Keratinocyte (primary cell): ENCODE data around the gene NAXE. TPM values are rescaled to one million over a fixed set of nuclear protein-coding genes. Genes with fewer than 3 reads are reported as not detected.

Source experiments
- DNase-seq: peaks from one replicate; pipeline ENCODE4 v3.0.0-alpha.2; 2011; ENCODE audit warnings: low read depth, missing footprints, low spot score
- FAIRE-seq: peaks from 2 replicates; lab custom pipeline; 2011; peaks lifted over from hg19 to GRCh38; lab: Jason Lieb, UNC
- H2AFZ ChIP-seq: 2 replicates; pipeline ENCODE4 v1.6.0; 2012; ENCODE audit warnings: low read length, control low read depth, inconsistent platforms; ENCODE audit not compliant: control insufficient read depth
- H3K27ac ChIP-seq: 2 replicates; pipeline ENCODE4 v1.5.1; 2011; ENCODE audit warnings: low read length; ENCODE audit not compliant: control insufficient read depth, insufficient read depth
- H3K27me3 ChIP-seq: 3 replicates; pipeline ENCODE4 v1.6.0; 2011; ENCODE audit warnings: low read length; ENCODE audit not compliant: control insufficient read depth, insufficient read depth; ENCODE audit errors: extremely low read depth
- H3K36me3 ChIP-seq, 2 experiments: 2 replicates in 1 of 2; 3 replicates in 1 of 2; pipeline ENCODE4 v1.5.1; 2011; ENCODE audit warnings: low read length in 2 of 2, mild to moderate bottlenecking in 1 of 2; ENCODE audit not compliant: control insufficient read depth in 2 of 2, insufficient read depth in 2 of 2; ENCODE audit errors: extremely low read depth in 1 of 2
- H3K4me1 ChIP-seq: 3 replicates; pipeline ENCODE4 v1.5.1; 2011; ENCODE audit warnings: low read length; ENCODE audit not compliant: control insufficient read depth, insufficient read depth; ENCODE audit errors: extremely low read depth
- H3K4me2 ChIP-seq: 3 replicates; pipeline ENCODE4 v1.6.0; 2011; ENCODE audit warnings: low read depth, low read length; ENCODE audit not compliant: control insufficient read depth, insufficient read depth; ENCODE audit errors: extremely low read depth
- H3K4me3 ChIP-seq, 3 experiments: fragments of 200-600 bp in 1 of 3; sonication (generic) in 1 of 3; 2 replicates in 2 of 3; 3 replicates in 1 of 3; pipeline ENCODE4 v1.5.1; 2011 to 2016; ENCODE audit warnings: low read length in 3 of 3, mild to moderate bottlenecking in 3 of 3, control low read depth in 2 of 3, inconsistent platforms in 1 of 3, low read depth in 1 of 3, mixed read lengths in 1 of 3, mixed run types in 1 of 3, moderate library complexity in 1 of 3; ENCODE audit not compliant: control insufficient read depth in 2 of 3, insufficient read depth in 2 of 3; ENCODE audit errors: extremely low read depth in 1 of 3
- H3K79me2 ChIP-seq: 2 replicates; pipeline ENCODE4 v1.6.0; 2012; ENCODE audit warnings: low read length; ENCODE audit not compliant: control insufficient read depth, insufficient read depth
- H3K9ac ChIP-seq: 3 replicates; pipeline ENCODE4 v1.6.0; 2011; ENCODE audit warnings: low read length; ENCODE audit not compliant: control insufficient read depth, insufficient read depth; ENCODE audit errors: extremely low read depth
- H3K9me1 ChIP-seq: 3 replicates; pipeline ENCODE4 v1.6.0; 2011; ENCODE audit warnings: low read length; ENCODE audit not compliant: control insufficient read depth, insufficient read depth; ENCODE audit errors: extremely low read depth
- H3K9me3 ChIP-seq: 2 replicates; pipeline ENCODE4 v1.5.1; 2012; ENCODE audit warnings: low read depth, low read length; ENCODE audit not compliant: control insufficient read depth
- H4K20me1 ChIP-seq: 3 replicates; pipeline ENCODE4 v1.6.0; 2011; ENCODE audit warnings: low read length; ENCODE audit not compliant: control insufficient read depth, insufficient read depth; ENCODE audit errors: extremely low read depth
- CTCF ChIP-seq, 3 experiments: IDR thresholded peaks in 1 of 3; conservative IDR thresholded peaks in 1 of 3; optimal IDR thresholded peaks in 1 of 3; 2 replicates in 2 of 3; 3 replicates in 1 of 3; pipeline versions ENCODE3 to v1.5.1; 2011; ENCODE audit warnings: low read length in 3 of 3, mild to moderate bottlenecking in 3 of 3, moderate library complexity in 2 of 3, control low read depth in 1 of 3, inconsistent platforms in 1 of 3; ENCODE audit not compliant: insufficient read depth in 2 of 3; ENCODE audit errors: extremely low read depth in 1 of 3
- EZH2 ChIP-seq: IDR thresholded peaks from one replicate; pipeline ENCODE4 v1.6.1; 2012; ENCODE audit warnings: inconsistent platforms, mild to moderate bottlenecking, low read length, moderate library complexity
- dilution Hi-C: fragments of 300-500 bp; cut with MboI; formaldehyde crosslinking; loops from one replicate; pipeline ENCODE4 v1.7.0; 2020; ENCODE audit warnings: low sequenced_read_pairs; ENCODE audit not compliant: extremely low pct_ligation_motif_present
- polyA plus RNA-seq, 5 experiments: library from polyadenylated mRNA; depleted of rRNA in 3 of 5; stranded (reverse) in 3 of 5; stranded (forward) in 1 of 5; unstranded in 1 of 5; fragments of >200 nt; gene quantifications; 1 replicate in 1 of 5; 2 replicates in 3 of 5; 3 replicates in 1 of 5; pipeline versions ENCODE4 v1.2.1 to v1.2.3, GENCODE V29; 2011 to 2012; ENCODE audit warnings: missing spikeins in 2 of 5, low read depth in 1 of 5, low replicate concordance in 1 of 5

NAXE gene
- polyA plus RNA-seq, 1 donor (not counting 4 experiments of a cell fraction or from before 2014, with no cell fraction given), result 74.7 TPM

- H3K4me2 ChIP-seq, result no peak overlapping the region
- H3K9ac ChIP-seq, result no peak overlapping the region
- DNase-seq (no peak), FAIRE-seq (no peak)
- TF ChIP-seq EZH2 (no peak), CTCF (optimal IDR thresholded peaks at IDR 0.05 in 1 of 3, IDR thresholded peaks at IDR 0.05 in 1 of 3, conservative IDR thresholded peaks at IDR 0.05 in 1 of 3; ENCODE audit: extremely low read depth in 1 of 3, insufficient read depth in 2 of 3, low read length in 3 of 3) (no peak)
- no peaks in the 10 kb centered on the region for H3K79me2 ChIP-seq
- no peak overlapping the region for H3K27ac ChIP-seq
- no peaks in the 10 kb centered on the region for H3K9me3 ChIP-seq
- H3K4me3 ChIP-seq, result no peak overlapping the region
- no peak overlapping the region for H2AFZ ChIP-seq
- H3K36me3 ChIP-seq, result no peaks in the 10 kb centered on the region
- H3K4me1 ChIP-seq, result no peaks in the 10 kb centered on the region
- dilution Hi-C loops, result no loop called here
- peaks cover 67% of the 10 kb centered on the region for H3K27me3 ChIP-seq
- peaks cover 2% of the 10 kb centered on the region for H3K9me1 ChIP-seq
- H4K20me1 ChIP-seq, result no peaks in the 10 kb centered on the region
Observed at GRCh38 chr1:156639601-156640101, 48.1 kb downstream of the NAXE start.

- dilution Hi-C loops, result no loop called here
- DNase-seq, result no peak
- Histone ChIP-seq H3K27me3 (peaks cover 81% of the 10 kb centered on the region), H3K9me3 (no peaks in the 10 kb centered on the region), H3K27ac (no peak overlapping the region), H4K20me1 (no peaks in the 10 kb centered on the region), H3K9me1 (peaks cover 2% of the 10 kb centered on the region), H3K36me3 (no peaks in the 10 kb centered on the region), H3K79me2 (no peaks in the 10 kb centered on the region), H3K9ac (no peak overlapping the region), H3K4me1 (no peaks in the 10 kb centered on the region), H3K4me3 (no peak overlapping the region), H2AFZ (no peak overlapping the region), H3K4me2 (no peak overlapping the region)
- TF ChIP-seq EZH2 (no peak), CTCF (optimal IDR thresholded peaks at IDR 0.05 in 1 of 3, IDR thresholded peaks at IDR 0.05 in 1 of 3, conservative IDR thresholded peaks at IDR 0.05 in 1 of 3; ENCODE audit: extremely low read depth in 1 of 3, insufficient read depth in 2 of 3, low read length in 3 of 3) (no peak)
- no peak for FAIRE-seq
Observed at GRCh38 chr1:156640842-156641706, 49.5 kb downstream of the NAXE start.
